ENCODE results near the gene GABARAPL1.
"Not testable (repeated sequence)": the region's sequence is repeated elsewhere in the genome, so short reads cannot be mapped to it uniquely, and the experiment has no call there.

GABARAPL1 gene

DNA sequence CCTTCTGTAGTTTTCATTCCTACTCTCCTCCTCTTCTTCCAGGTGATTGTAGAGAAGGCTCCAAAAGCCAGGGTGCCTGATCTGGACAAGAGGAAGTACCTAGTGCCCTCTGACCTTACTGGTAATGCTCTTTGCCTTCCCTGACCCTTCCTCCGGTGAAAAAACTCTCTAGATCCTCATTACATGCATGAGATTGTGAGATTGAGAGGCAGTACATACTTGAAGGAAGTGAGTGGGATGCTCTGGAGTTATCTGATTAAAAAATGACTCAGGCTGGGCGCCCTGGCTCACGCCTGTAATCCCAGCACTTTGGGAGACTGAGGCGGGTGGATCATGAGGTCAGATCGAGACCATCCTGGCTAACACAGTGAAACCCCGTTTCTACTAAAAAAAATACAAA is 5.3 kb downstream of the GABARAPL1 start:
- no peak for DNase-seq (ENCODE audit: low read depth, low spot score)

DNA sequence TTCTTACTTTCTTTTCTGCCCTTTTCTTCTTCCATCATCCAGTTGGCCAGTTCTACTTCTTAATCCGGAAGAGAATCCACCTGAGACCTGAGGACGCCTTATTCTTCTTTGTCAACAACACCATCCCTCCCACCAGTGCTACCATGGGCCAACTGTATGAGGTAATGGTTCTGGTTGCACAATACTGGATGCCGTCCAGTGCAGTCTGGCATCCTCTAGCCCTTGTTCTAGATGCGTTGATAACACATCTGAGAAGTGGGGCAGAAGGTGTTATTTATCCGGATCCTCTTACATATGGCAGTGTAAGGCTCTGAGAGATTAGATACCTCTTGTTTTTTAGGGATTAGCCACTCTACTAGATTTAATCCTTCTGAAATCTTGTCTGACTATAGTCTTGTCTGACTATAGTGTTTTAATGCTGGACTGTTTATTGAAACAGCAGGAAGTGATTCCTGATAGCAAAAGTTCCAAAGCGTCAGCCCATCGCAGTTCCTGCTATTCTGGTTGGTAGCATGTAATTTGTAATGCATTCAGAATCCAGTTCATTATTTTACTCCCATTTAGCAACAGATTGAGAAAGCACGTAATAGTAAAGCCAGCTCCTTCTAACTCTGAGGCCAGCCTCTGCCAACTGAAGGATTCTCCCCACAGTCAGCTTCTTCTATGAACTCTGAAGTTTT is 7.9 kb downstream of the GABARAPL1 start:
- Histone ChIP-seq H3K9ac (ENCODE audit: insufficient read length) (no peak overlapping the region), H3K27ac (no peak overlapping the region), H3K4me3 (no peak overlapping the region), H3K36me3 (ENCODE audit: insufficient read depth, low read length) (peaks cover 45% of the 10 kb centered on the region), H3K9me3 (ENCODE audit: low read depth, low read length) (no peaks in the 10 kb centered on the region)
- no peak for DNase-seq (ENCODE audit: low read depth, low spot score)
- TF ChIP-seq FOXP2 (optimal IDR thresholded peaks at IDR 0.05; ENCODE audit: control extremely low read depth, extremely low read length, insufficient read depth) (no peak), POLR2AphosphoS5 (IDR thresholded peaks at IDR 0.05; ENCODE audit: borderline replicate concordance, low read depth, low read length) (no peak), EZH2 (IDR thresholded peaks at IDR 0.05) (no peak)

More for the DNA sequence above, 5.3 kb downstream of the GABARAPL1 start:
- H3K9me3 ChIP-seq (ENCODE audit: low read depth, low read length), result no peaks in the 10 kb centered on the region
- no peak for TF ChIP-seq FOXP2 (optimal IDR thresholded peaks at IDR 0.05; ENCODE audit: control extremely low read depth, extremely low read length, insufficient read depth)
- TF ChIP-seq POLR2AphosphoS5 (IDR thresholded peaks at IDR 0.05; ENCODE audit: borderline replicate concordance, low read depth, low read length), result no peak
- H3K9ac ChIP-seq (ENCODE audit: insufficient read length), result no peak overlapping the region
- no peak overlapping the region for H3K27ac ChIP-seq
- no peak overlapping the region for H3K4me3 ChIP-seq
- peaks cover 33% of the 10 kb centered on the region for H3K36me3 ChIP-seq (ENCODE audit: insufficient read depth, low read length)

DNA sequence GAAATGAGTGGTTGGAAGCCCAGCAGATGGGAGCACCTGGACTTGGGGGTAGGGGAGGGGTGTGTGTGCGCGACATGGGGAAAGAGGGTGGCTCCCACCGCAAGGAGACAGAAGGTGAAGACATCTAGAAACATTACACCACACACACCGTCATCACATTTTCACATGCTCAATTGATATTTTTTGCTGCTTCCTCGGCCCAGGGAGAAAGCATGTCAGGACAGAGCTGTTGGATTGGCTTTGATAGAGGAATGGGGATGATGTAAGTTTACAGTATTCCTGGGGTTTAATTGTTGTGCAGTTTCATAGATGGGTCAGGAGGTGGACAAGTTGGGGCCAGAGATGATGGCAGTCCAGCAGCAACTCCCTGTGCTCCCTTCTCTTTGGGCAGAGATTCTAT is 9.2 kb downstream of the GABARAPL1 start:
- H3K9ac ChIP-seq (ENCODE audit: insufficient read length), result no peak overlapping the region
- DNase-seq (ENCODE audit: low read depth, low spot score), result no peak
- no peaks in the 10 kb centered on the region for H3K9me3 ChIP-seq (ENCODE audit: low read depth, low read length)
- TF ChIP-seq FOXP2 (optimal IDR thresholded peaks at IDR 0.05; ENCODE audit: control extremely low read depth, extremely low read length, insufficient read depth) (no peak), POLR2AphosphoS5 (IDR thresholded peaks at IDR 0.05; ENCODE audit: borderline replicate concordance, low read depth, low read length) (no peak), EZH2 (IDR thresholded peaks at IDR 0.05) (no peak)
- H3K4me3 ChIP-seq, result no peak overlapping the region
- H3K27ac ChIP-seq, result no peak overlapping the region
- H3K36me3 ChIP-seq (ENCODE audit: insufficient read depth, low read length), result peaks cover 45% of the 10 kb centered on the region

DNA sequence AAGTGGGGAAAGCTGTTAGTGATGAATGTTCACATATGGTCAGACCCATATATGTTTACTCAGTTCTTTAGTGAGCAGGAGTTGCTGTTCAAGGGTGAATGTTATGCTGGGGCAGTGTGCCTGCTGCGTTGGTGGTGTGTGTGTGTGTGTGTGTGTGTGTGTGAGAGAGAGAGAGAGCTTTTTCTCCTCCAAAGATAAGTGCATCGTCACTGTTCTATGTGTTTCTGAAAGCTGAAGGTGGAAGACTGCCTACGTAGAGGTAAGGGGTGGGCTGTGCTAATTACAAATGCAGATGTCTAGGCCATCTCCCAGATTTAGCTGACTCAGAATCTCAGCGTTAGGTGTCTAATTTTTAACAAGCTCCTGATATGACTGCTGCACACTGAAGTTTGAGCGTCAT is 10.5 kb downstream of the GABARAPL1 start:
- H3K9me3 ChIP-seq (ENCODE audit: low read depth, low read length), result no peaks in the 10 kb centered on the region
- H3K9ac ChIP-seq (ENCODE audit: insufficient read length), result no peak overlapping the region
- no peak overlapping the region for H3K4me3 ChIP-seq
- no peak for DNase-seq (ENCODE audit: low read depth, low spot score)
- H3K27ac ChIP-seq, result no peak overlapping the region
- no peak for TF ChIP-seq EZH2 (IDR thresholded peaks at IDR 0.05)
- no peak for TF ChIP-seq POLR2AphosphoS5 (IDR thresholded peaks at IDR 0.05; ENCODE audit: borderline replicate concordance, low read depth, low read length)
- TF ChIP-seq FOXP2 (optimal IDR thresholded peaks at IDR 0.05; ENCODE audit: control extremely low read depth, extremely low read length, insufficient read depth), result no peak
- peaks cover 45% of the 10 kb centered on the region for H3K36me3 ChIP-seq (ENCODE audit: insufficient read depth, low read length)

DNA sequence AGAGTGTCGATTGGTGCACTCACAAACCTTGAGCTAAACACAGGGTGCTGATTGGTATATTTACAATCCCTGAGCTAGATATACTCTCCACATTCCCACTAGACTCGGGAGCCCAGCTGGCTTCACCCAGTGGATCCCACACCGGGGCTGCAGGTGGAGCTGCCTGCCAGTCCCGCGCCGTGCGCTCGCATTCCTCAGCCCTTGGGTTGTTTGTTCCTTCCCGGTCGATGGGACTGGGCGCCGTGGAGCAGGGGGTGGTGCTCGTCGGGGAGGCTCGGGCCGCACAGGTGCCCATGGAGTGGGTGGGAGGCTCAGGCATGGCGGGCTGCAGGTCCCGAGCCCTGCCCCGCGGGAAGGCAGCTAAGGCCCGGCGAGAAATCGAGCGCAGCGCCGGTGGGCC is 12.7 kb downstream of the GABARAPL1 start:
- H3K9ac ChIP-seq (ENCODE audit: insufficient read length); H3K4me3 ChIP-seq; H3K9me3 ChIP-seq (ENCODE audit: low read depth, low read length); DNase-seq (ENCODE audit: low read depth, low spot score); H3K27ac ChIP-seq: not testable (repeated sequence)
- H3K36me3 ChIP-seq (ENCODE audit: insufficient read depth, low read length), result peaks cover 37% of the 10 kb centered on the region

DNA sequence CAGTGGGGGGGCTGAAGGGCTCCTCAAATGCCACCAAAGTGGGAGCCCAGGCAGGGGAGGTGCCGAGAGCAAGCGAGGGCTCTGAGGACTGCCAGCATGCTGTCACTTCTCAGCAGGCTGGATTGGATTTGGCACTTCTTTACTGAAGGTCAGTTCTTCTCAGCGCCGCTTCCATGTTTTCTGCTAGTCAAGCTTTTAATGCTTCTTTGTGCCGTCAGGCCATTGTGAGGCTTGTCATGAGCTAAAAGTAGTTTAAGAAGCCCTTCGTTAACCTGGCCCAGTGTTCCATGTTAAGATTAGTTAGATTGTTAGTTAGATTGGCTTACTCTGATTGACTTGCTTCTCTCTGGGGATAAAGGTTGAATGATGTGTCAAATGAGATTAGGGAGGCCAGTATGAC is 13.4 kb downstream of the GABARAPL1 start:
- no peak overlapping the region for H3K9ac ChIP-seq (ENCODE audit: insufficient read length)
- DNase-seq (ENCODE audit: low read depth, low spot score), result no peak
- no peak for TF ChIP-seq POLR2AphosphoS5 (IDR thresholded peaks at IDR 0.05; ENCODE audit: borderline replicate concordance, low read depth, low read length)
- no peak for TF ChIP-seq EZH2 (IDR thresholded peaks at IDR 0.05)
- TF ChIP-seq FOXP2 (optimal IDR thresholded peaks at IDR 0.05; ENCODE audit: control extremely low read depth, extremely low read length, insufficient read depth), result no peak
- no peak overlapping the region for H3K27ac ChIP-seq
- peaks cover 31% of the 10 kb centered on the region for H3K36me3 ChIP-seq (ENCODE audit: insufficient read depth, low read length)
- H3K9me3 ChIP-seq (ENCODE audit: low read depth, low read length), result no peaks in the 10 kb centered on the region
- H3K4me3 ChIP-seq, result no peak overlapping the region

DNA sequence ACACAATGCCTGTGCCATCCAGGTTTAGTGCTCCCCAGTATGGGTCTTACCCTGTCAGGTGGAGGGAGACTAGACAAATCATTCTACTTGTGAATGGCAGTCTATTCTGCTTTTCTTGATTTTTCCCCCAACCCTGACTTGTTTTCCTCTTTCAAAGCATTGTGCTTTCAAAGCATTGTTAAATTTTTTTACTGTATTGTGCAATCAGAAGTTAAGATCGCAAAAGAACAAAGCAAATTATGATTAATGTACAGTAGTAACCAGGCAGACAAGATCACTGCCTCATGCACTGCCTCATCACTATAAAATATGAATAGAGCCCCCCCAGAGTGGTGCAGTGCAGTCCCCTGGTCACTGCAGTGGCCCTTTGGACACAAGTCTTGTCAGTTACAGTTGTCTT is 14.1 kb downstream of the GABARAPL1 start:
- no peaks in the 10 kb centered on the region for H3K9me3 ChIP-seq (ENCODE audit: low read depth, low read length)
- peaks cover 25% of the 10 kb centered on the region for H3K36me3 ChIP-seq (ENCODE audit: insufficient read depth, low read length)
- H3K4me3 ChIP-seq, result no peak overlapping the region
- DNase-seq (ENCODE audit: low read depth, low spot score), result no peak
- no peak for TF ChIP-seq EZH2 (IDR thresholded peaks at IDR 0.05)
- TF ChIP-seq POLR2AphosphoS5 (IDR thresholded peaks at IDR 0.05; ENCODE audit: borderline replicate concordance, low read depth, low read length), result no peak
- TF ChIP-seq FOXP2 (optimal IDR thresholded peaks at IDR 0.05; ENCODE audit: control extremely low read depth, extremely low read length, insufficient read depth), result no peak
- no peak overlapping the region for H3K27ac ChIP-seq
- H3K9ac ChIP-seq (ENCODE audit: insufficient read length), result no peak overlapping the region

DNA sequence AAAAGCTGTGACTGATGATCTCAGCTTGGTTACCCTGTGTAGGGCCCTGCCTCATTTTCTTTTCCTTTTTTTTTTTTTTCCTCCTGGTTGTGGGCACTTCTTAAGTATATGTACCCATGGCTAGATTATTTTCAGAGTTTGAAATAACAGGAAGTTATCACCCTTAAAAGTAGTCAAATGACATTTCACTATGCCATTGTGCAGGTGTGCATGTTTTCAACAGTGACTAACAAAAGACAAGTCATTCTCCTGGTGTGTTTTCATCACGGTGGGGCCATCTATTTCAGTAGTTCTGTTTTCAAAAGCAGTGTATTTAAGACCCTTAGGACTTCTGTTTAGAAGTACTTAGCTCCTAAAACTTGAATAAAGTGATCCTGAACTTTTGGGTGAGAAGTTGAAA is 15.0 kb downstream of the GABARAPL1 start:
- no peak overlapping the region for H3K27ac ChIP-seq
- TF ChIP-seq POLR2AphosphoS5 (IDR thresholded peaks at IDR 0.05; ENCODE audit: borderline replicate concordance, low read depth, low read length) (no peak), EZH2 (IDR thresholded peaks at IDR 0.05) (no peak), FOXP2 (optimal IDR thresholded peaks at IDR 0.05; ENCODE audit: control extremely low read depth, extremely low read length, insufficient read depth) (no peak)
- peaks cover 16% of the 10 kb centered on the region for H3K36me3 ChIP-seq (ENCODE audit: insufficient read depth, low read length)
- H3K4me3 ChIP-seq, result no peak overlapping the region
- H3K9me3 ChIP-seq (ENCODE audit: low read depth, low read length), result no peaks in the 10 kb centered on the region
- no peak overlapping the region for H3K9ac ChIP-seq (ENCODE audit: insufficient read length)
- DNase-seq (ENCODE audit: low read depth, low spot score), result no peak

DNA sequence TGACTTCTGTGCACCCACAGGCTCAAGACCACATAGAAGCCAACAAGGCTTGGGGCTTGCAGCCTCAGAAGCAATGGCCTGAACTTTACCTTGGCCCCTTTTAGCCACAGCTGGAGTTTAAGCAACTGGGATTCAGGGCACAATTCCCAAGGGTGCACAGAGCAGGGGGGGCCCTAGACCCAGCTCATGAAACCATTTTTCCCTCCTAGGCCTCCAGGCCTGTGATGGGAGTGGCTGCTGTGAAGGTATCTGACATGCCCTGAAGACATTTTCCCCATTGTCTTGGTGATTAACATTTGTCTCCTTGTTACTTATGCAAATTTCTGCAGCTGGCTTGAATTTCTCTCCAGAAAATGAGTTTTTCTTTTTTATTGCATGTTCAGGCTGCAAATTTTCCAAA is 21.9 kb downstream of the GABARAPL1 start:
- no peak for DNase-seq (ENCODE audit: low read depth, low spot score)
- H3K27ac ChIP-seq, result no peak overlapping the region
- no peak for TF ChIP-seq FOXP2 (optimal IDR thresholded peaks at IDR 0.05; ENCODE audit: control extremely low read depth, extremely low read length, insufficient read depth)
- no peak for TF ChIP-seq POLR2AphosphoS5 (IDR thresholded peaks at IDR 0.05; ENCODE audit: borderline replicate concordance, low read depth, low read length)
- no peak for TF ChIP-seq EZH2 (IDR thresholded peaks at IDR 0.05)
- H3K36me3 ChIP-seq (ENCODE audit: insufficient read depth, low read length), result no peaks in the 10 kb centered on the region
- no peaks in the 10 kb centered on the region for H3K9me3 ChIP-seq (ENCODE audit: low read depth, low read length)
- no peak overlapping the region for H3K4me3 ChIP-seq
- H3K9ac ChIP-seq (ENCODE audit: insufficient read length), result no peak overlapping the region

Measured in SK-N-MC (cell line).